Measurements from ENCODE around the gene NAPG.
"Not testable (repeated sequence)": the region's sequence is repeated elsewhere in the genome, so short reads cannot be mapped to it uniquely, and the experiment has no call there.

NAPG gene

GRCh38 chr18:10563886-10564285 lies 38.1 kb downstream of the NAPG start:
- Histone ChIP-seq H3K4me1 (no peaks in the 10 kb centered on the region), H3K9me3 (no peaks in the 10 kb centered on the region), H3K4me3 (no peak overlapping the region), H3K27me3 (ENCODE audit: low read depth) (no peaks in the 10 kb centered on the region), H3K36me3 (replicated peaks) (no peaks in the 10 kb centered on the region)
- in situ Hi-C loops (cut with MboI; ENCODE audit: low sequenced_read_pairs), result loop anchor here (25.0 kb wide), 1 partner anchor 98 kb away; no protein-coding TSS in a partner anchor
- no peak for DNase-seq (ENCODE audit: low spot score in 2 of 2)

GRCh38 chr18:10564975-10565773 lies 39.3 kb downstream of the NAPG start:
- H3K27me3 ChIP-seq (ENCODE audit: low read depth), result no peaks in the 10 kb centered on the region
- H3K4me3 ChIP-seq, result no peak overlapping the region
- no peaks in the 10 kb centered on the region for H3K9me3 ChIP-seq
- in situ Hi-C loops (cut with MboI; ENCODE audit: low sequenced_read_pairs), result loop anchor here (25.0 kb wide), 1 partner anchor 97 kb away; no protein-coding TSS in a partner anchor
- no peaks in the 10 kb centered on the region for H3K36me3 ChIP-seq (replicated peaks)
- DNase-seq (ENCODE audit: low spot score in 2 of 2), result no peak
- H3K4me1 ChIP-seq, result no peaks in the 10 kb centered on the region

GRCh38 chr18:10565835-10566234 lies 40.0 kb downstream of the NAPG start:
- in situ Hi-C loops (cut with MboI; ENCODE audit: low sequenced_read_pairs), result loop anchor here (25.0 kb wide), 1 partner anchor 96 kb away; no protein-coding TSS in a partner anchor
- Histone ChIP-seq H3K36me3 (replicated peaks) (no peaks in the 10 kb centered on the region), H3K27me3 (ENCODE audit: low read depth) (no peaks in the 10 kb centered on the region)

GRCh38 chr18:10566390-10566789 lies 40.6 kb downstream of the NAPG start:
- H3K4me3 ChIP-seq, result no peak overlapping the region
- H3K27me3 ChIP-seq (ENCODE audit: low read depth), result no peaks in the 10 kb centered on the region
- no peaks in the 10 kb centered on the region for H3K9me3 ChIP-seq
- DNase-seq (ENCODE audit: low spot score in 2 of 2), result no peak
- in situ Hi-C loops (cut with MboI; ENCODE audit: low sequenced_read_pairs), result loop anchor here (25.0 kb wide), 1 partner anchor 96 kb away; no protein-coding TSS in a partner anchor
- H3K36me3 ChIP-seq (replicated peaks), result no peaks in the 10 kb centered on the region
- no peaks in the 10 kb centered on the region for H3K4me1 ChIP-seq

More at GRCh38 chr18:10565835-10566234, 40.0 kb downstream of the NAPG start:
- Histone ChIP-seq H3K4me3 (no peak overlapping the region), H3K9me3 (no peaks in the 10 kb centered on the region), H3K4me1 (no peaks in the 10 kb centered on the region)
- no peak for DNase-seq (ENCODE audit: low spot score in 2 of 2)

- H3K27me3 ChIP-seq (ENCODE audit: low read depth); H3K9me3 ChIP-seq; DNase-seq (ENCODE audit: low spot score in 2 of 2); H3K36me3 ChIP-seq (replicated peaks); H3K4me1 ChIP-seq; H3K4me3 ChIP-seq: not testable (repeated sequence)
- in situ Hi-C loops (cut with MboI; ENCODE audit: low sequenced_read_pairs), result loop anchor here (25.0 kb wide), 1 partner anchor 92 kb away; no protein-coding TSS in a partner anchor
Measured at GRCh38 chr18:10569941-10570340, 44.1 kb downstream of the NAPG start.

GRCh38 chr18:10570622-10571021 lies 44.8 kb downstream of the NAPG start:
- H3K9me3 ChIP-seq, result no peaks in the 10 kb centered on the region
- H3K27me3 ChIP-seq (ENCODE audit: low read depth), result no peaks in the 10 kb centered on the region
- no peak for DNase-seq (ENCODE audit: low spot score in 2 of 2)
- no peaks in the 10 kb centered on the region for H3K36me3 ChIP-seq (replicated peaks)
- in situ Hi-C loops (cut with MboI; ENCODE audit: low sequenced_read_pairs), result loop anchor here (25.0 kb wide), 1 partner anchor 92 kb away; no protein-coding TSS in a partner anchor
- H3K4me1 ChIP-seq, result no peaks in the 10 kb centered on the region
- no peak overlapping the region for H3K4me3 ChIP-seq

- Histone ChIP-seq H3K27me3 (ENCODE audit: low read depth) (no peaks in the 10 kb centered on the region), H3K4me1 (no peaks in the 10 kb centered on the region), H3K9me3 (no peaks in the 10 kb centered on the region), H3K36me3 (replicated peaks) (no peaks in the 10 kb centered on the region), H3K4me3 (no peak overlapping the region)
- DNase-seq (ENCODE audit: low spot score in 2 of 2), result no peak
- in situ Hi-C loops (cut with MboI; ENCODE audit: low sequenced_read_pairs), result loop anchor here (25.0 kb wide), 1 partner anchor 91 kb away; no protein-coding TSS in a partner anchor
Measured at GRCh38 chr18:10571537-10571936, 45.7 kb downstream of the NAPG start.

GRCh38 chr18:10573261-10573660 lies 47.4 kb downstream of the NAPG start:
- not testable (repeated sequence) for H3K36me3 ChIP-seq (replicated peaks); H3K4me1 ChIP-seq; H3K4me3 ChIP-seq; H3K27me3 ChIP-seq (ENCODE audit: low read depth); DNase-seq (ENCODE audit: low spot score in 2 of 2); H3K9me3 ChIP-seq
- in situ Hi-C loops (cut with MboI; ENCODE audit: low sequenced_read_pairs), result loop anchor here (25.0 kb wide), 1 partner anchor 89 kb away; no protein-coding TSS in a partner anchor

- not testable (repeated sequence) for H3K9me3 ChIP-seq; DNase-seq (ENCODE audit: low spot score in 2 of 2); H3K36me3 ChIP-seq (replicated peaks); H3K4me3 ChIP-seq; H3K4me1 ChIP-seq; H3K27me3 ChIP-seq (ENCODE audit: low read depth)
- in situ Hi-C loops (cut with MboI; ENCODE audit: low sequenced_read_pairs), result loop anchor here (25.0 kb wide), 1 partner anchor 88 kb away; no protein-coding TSS in a partner anchor
Measured at GRCh38 chr18:10574412-10574811, 48.6 kb downstream of the NAPG start.

- H3K4me1 ChIP-seq; H3K27me3 ChIP-seq (ENCODE audit: low read depth); H3K36me3 ChIP-seq (replicated peaks); H3K4me3 ChIP-seq; H3K9me3 ChIP-seq: not testable (repeated sequence)
- in situ Hi-C loops (cut with MboI; ENCODE audit: low sequenced_read_pairs), result loop anchor here (25.0 kb wide), 1 partner anchor 134 kb away; no protein-coding TSS in a partner anchor
- peak in 1 of 2 experiments; percentile 12 for DNase-seq (ENCODE audit: low spot score in 2 of 2)
Measured at GRCh38 chr18:10577842-10578572, 52.2 kb downstream of the NAPG start.

- in situ Hi-C loops (cut with MboI; ENCODE audit: low sequenced_read_pairs), result loop anchor here (25.0 kb wide), 1 partner anchor 134 kb away; no protein-coding TSS in a partner anchor
- H3K36me3 ChIP-seq (replicated peaks); DNase-seq (ENCODE audit: low spot score in 2 of 2): not testable (repeated sequence)
Measured at GRCh38 chr18:10578573-10578899, 52.7 kb downstream of the NAPG start.

GRCh38 chr18:10579079-10579867 lies 53.4 kb downstream of the NAPG start:
- no peaks in the 10 kb centered on the region for H3K4me1 ChIP-seq
- H3K27me3 ChIP-seq (ENCODE audit: low read depth), result no peaks in the 10 kb centered on the region
- no peaks in the 10 kb centered on the region for H3K9me3 ChIP-seq
- H3K36me3 ChIP-seq (replicated peaks), result no peaks in the 10 kb centered on the region
- in situ Hi-C loops (cut with MboI; ENCODE audit: low sequenced_read_pairs), result loop anchor here (25.0 kb wide), 1 partner anchor 133 kb away; no protein-coding TSS in a partner anchor
- H3K4me3 ChIP-seq, result no peak overlapping the region
- no peak for DNase-seq (ENCODE audit: low spot score in 2 of 2)

More at GRCh38 chr18:10578573-10578899, 52.7 kb downstream of the NAPG start:
- not testable (repeated sequence) for H3K4me1 ChIP-seq; H3K27me3 ChIP-seq (ENCODE audit: low read depth); H3K9me3 ChIP-seq; H3K4me3 ChIP-seq

- Histone ChIP-seq H3K27me3 (ENCODE audit: low read depth) (no peaks in the 10 kb centered on the region), H3K36me3 (replicated peaks) (no peaks in the 10 kb centered on the region), H3K9me3 (no peaks in the 10 kb centered on the region), H3K4me1 (no peaks in the 10 kb centered on the region), H3K4me3 (no peak overlapping the region)
- in situ Hi-C loops (cut with MboI; ENCODE audit: low sequenced_read_pairs), result loop anchor here (25.0 kb wide), 1 partner anchor 132 kb away; no protein-coding TSS in a partner anchor
- DNase-seq (ENCODE audit: low spot score in 2 of 2), result no peak
Measured at GRCh38 chr18:10580215-10580614, 54.4 kb downstream of the NAPG start.

Measured in HAP-1 (cell line).